GM20431 (cell line): ENCODE measurements around the gene CFH.
"Not testable (repeated sequence)": the region's sequence is repeated elsewhere in the genome, so short reads cannot be mapped to it uniquely, and the experiment has no call there.

Source experiments
- in situ Hi-C: fragments of 300-500 bp; cut with MseI, MboI; formaldehyde crosslinking; loops from one replicate; pipeline ENCODE4 v1.15.0; 2020; ENCODE audit warnings: low sequenced_read_pairs; ENCODE audit not compliant: unreplicated experiment

CFH gene

DNA sequence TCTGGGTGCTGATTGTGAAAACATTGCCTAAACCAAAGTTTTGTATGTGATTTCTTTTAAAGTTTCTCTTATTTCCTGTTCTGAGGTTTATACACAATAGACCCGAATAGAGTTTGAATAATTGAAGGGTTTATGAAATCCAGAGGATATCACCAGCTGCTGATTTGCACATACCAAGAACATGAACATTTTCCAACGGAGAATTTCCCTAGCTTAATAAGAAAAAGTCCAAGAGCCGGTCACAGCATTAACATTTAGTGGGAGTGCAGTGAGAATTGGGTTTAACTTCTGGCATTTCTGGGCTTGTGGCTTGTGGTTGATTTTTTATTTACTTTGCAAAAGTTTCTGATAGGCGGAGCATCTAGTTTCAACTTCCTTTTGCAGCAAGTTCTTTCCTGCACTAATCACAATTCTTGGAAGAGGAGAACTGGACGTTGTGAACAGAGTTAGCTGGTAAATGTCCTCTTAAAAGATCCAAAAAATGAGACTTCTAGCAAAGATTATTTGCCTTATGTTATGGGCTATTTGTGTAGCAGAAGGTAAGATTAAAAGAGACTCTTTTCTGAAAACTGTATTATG, at the start of gene CFH:
Gene CFH, plus strand, starts transcription at position 407 of the 579 bp plus-strand sequence. Its CDS starts 75 bp downstream, at position 482.
- in situ Hi-C loops: loop anchor here (25.0 kb wide), 2 partner anchors 314 to 514 kb away; no protein-coding TSS in a partner anchor

- in situ Hi-C loops: no loop called here
Measured at GRCh38 chr1:196603651-196604050, 48.2 kb upstream of the CFH start.

DNA sequence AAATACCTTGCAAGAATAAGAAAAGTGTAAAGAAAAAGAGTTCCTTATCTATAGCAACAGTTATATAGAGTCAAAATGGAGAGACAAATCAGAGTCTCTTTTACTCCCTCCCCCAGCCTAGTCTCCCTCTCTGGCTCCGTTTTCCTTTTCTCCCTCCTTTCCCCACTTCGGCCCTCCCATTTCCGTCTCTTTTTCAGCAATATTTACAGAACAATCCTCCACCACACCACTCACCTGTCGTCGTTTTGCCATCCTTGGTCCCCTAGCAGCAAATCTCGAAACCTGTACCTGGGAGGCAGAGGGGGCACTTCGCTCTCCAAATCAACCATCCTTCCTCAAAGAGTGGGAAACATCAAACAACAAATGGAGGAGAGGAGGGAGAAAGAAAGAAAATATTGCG, 43.9 kb upstream of the CFH start:
- in situ Hi-C loops: no loop called here

- in situ Hi-C loops: no loop called here
Measured at GRCh38 chr1:196608390-196609369, 43.2 kb upstream of the CFH start, which contains the start of gene KCNT2. Gene KCNT2, minus strand, starts transcription at chr1:196608440. Its CDS starts 131 bp downstream, at chr1:196608309.

DNA sequence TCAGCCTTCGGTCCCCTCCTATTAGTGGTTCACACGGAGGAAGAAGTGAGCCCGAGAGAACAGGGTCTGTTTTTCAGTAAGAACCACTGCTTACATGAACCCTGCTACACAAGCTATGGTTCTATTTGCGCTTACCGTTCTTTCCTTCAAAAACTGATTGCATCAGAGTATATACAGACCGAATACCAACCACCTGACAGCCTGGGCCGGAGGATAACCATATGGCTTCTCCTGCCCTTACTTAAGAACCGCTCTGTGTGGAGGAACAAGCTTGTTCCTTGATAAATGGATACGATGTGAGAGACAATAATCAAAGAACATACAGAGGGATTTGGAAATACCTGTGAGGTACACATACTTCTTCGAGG, 42.5 kb upstream of the CFH start:
- in situ Hi-C loops: no loop called here

DNA sequence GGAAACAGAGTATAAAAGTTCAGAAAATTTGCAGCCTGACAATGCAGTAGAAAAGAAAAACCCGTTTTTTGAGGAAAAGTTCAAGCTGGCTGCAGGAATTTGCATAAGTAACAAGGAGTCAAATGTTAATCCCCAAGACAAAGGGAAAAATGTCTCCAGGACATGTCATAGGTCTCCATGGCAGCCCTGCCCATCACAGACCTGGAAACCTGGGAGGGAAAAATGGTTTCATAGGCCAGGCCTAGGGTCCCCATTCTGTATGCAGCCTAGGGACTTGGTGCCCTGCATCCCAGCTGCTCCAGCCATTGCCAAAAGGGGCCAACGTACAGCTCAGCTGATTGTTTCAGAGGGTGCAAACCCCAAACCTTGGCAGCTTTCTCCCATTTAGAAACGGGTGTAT, 40.0 kb upstream of the CFH start:
- in situ Hi-C loops: no loop called here

DNA sequence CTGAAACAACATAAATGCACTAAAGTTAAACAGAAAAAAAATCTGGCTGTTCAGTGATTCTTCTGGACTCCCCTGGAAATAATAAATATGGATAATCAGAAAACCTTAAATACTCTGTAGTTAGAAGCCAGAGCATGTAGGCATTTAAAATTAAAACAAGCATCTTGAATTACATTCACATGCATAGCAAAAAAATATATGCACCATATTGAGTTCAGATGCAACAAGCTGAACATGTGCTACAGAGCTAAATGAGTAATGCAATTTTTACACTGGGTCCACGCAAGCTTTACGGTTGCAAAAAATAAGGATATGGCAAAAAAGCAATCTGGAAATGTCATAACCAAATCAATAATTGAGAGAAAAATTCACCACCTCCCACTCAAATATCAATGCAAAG, 32.1 kb upstream of the CFH start:
- in situ Hi-C loops: no loop called here

- in situ Hi-C loops: no loop called here
Measured at GRCh38 chr1:196623079-196623478, 28.8 kb upstream of the CFH start.

- in situ Hi-C loops: no loop called here
Measured at GRCh38 chr1:196628838-196629237, 23.0 kb upstream of the CFH start.

- in situ Hi-C loops: no loop called here
Measured at GRCh38 chr1:196637606-196638005, 14.2 kb upstream of the CFH start.

GRCh38 chr1:196638466-196638865, 13.4 kb upstream of the CFH start:
- in situ Hi-C loops: no loop called here

GRCh38 chr1:196639291-196639690, 12.6 kb upstream of the CFH start:
- in situ Hi-C loops: not testable (repeated sequence)

DNA sequence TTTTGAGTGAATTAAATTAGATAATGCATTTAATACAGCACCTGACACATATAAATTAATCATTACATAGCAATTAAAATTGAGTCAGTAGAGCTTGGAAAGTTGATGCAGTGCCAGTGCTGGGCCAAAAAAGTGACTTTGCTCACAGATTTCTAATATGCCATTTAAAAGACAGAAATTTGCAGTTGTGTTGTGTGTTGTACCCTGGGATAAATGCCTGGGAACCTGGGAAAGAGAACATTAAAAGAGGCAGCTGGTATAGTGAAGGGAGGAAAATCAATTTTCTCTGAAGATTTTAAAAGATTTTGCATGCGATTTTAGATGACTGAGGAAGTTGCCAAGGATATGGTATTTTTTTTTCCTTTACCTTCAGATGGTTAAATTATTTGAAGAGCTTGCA, 10.9 kb upstream of the CFH start:
- in situ Hi-C loops: no loop called here

GRCh38 chr1:196649990-196650389, 1.9 kb upstream of the CFH start:
- in situ Hi-C loops: loop anchor here (25.0 kb wide), 2 partner anchors 313 to 513 kb away; no protein-coding TSS in a partner anchor

GRCh38 chr1:196650403-196650802, 1.4 kb upstream of the CFH start:
- in situ Hi-C loops: loop anchor here (25.0 kb wide), 2 partner anchors 313 to 513 kb away; no protein-coding TSS in a partner anchor

- in situ Hi-C loops: loop anchor here (25.0 kb wide), 2 partner anchors 314 to 514 kb away; no protein-coding TSS in a partner anchor
Measured at GRCh38 chr1:196651079-196651478, 764 bp upstream of the CFH start.

DNA sequence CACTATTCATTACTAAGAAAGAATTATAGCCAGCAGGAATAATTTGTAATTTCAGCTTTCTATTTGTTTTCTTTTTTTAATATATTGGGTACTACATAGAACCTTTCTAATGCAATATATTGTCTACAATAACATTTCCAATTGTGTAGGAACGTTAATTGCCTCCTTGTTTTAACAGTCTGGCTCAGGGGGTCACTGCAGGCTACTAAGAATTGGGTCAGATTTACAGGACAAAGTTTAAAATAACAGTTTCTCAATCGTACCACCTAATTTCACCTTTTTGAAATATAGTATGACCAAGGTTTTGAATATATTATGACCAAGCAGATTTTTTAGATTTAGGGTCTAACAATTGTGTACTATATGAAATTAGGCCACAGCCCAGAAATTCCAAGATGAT, 2.4 kb downstream of the CFH start:
- in situ Hi-C loops: loop anchor here (25.0 kb wide), 2 partner anchors 317 to 517 kb away; no protein-coding TSS in a partner anchor

GRCh38 chr1:196655071-196655470, 3.2 kb downstream of the CFH start:
- in situ Hi-C loops: loop anchor here (25.0 kb wide), 2 partner anchors 318 to 518 kb away; no protein-coding TSS in a partner anchor

GRCh38 chr1:196655494-196655893, 3.7 kb downstream of the CFH start:
- in situ Hi-C loops: loop anchor here (25.0 kb wide), 2 partner anchors 318 to 518 kb away; no protein-coding TSS in a partner anchor

DNA sequence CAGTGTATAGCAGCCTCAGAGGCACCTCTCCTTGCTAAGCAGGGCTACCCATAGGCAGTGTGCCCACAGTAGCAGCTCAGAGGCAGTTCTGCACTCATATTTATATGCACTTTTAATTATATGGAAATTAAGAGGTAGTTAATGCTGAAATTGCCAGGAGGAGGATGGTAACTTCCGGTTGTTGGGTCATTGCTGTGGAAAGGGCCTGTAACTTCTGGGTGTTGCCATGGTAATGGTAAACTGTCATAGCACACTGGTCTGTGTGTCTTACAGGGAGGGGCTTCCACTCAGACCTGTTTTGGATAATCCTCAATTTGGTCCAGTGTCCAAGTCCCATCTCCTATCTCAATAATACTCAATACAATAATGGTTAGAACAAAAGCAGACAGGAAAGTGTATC, 7.6 kb downstream of the CFH start:
- in situ Hi-C loops: loop anchor here (25.0 kb wide), 2 partner anchors 322 to 522 kb away; no protein-coding TSS in a partner anchor

DNA sequence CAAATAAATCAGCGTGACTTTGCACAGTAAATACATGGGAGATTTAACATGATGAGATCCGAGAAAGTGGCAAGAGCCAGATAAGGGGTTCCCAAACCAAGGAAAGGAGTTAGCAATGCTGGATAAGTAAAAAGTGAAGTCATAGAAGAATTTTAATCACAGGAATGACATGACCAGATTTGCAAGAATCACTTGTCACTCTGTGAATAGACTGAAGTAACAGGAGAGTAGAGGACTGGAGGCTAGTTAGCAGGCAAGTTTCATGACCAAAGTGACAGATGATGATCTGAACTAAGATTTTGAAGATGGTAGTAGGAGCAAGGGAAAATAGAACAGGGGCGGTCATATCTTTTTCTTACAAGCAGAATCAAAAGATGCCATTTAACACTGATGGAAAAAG, 8.4 kb downstream of the CFH start:
- in situ Hi-C loops: loop anchor here (25.0 kb wide), 2 partner anchors 323 to 523 kb away; no protein-coding TSS in a partner anchor
